H1 (cell line): ENCODE measurements around the gene MRPL17. TPM values are rescaled to one million over a fixed set of nuclear protein-coding genes. Genes with fewer than 3 reads are reported as not detected.

ENCODE experiments used
- CTCF ChIA-PET: fragments of 300-600 bp; sonication (Branson Sonifier 250); formaldehyde crosslinking; loops from one replicate; lab custom pipeline; 2021; ENCODE audit not compliant: partially characterized antibody; lab: Charles Lee
- POLR2A ChIA-PET: fragments of 300-600 bp; sonication (Branson Sonifier 250); formaldehyde crosslinking; loops from one replicate; lab custom pipeline; 2021; ENCODE audit warnings: inconsistent platforms; ENCODE audit not compliant: partially characterized antibody; lab: Charles Lee
- DNase-seq, 2 experiments: peaks; one replicate each; pipeline versions ENCODE4 v3.0.0 to v3.0.0-alpha.2; 2010 to 2022; ENCODE audit warnings: low spot score in 2 of 2, low read depth in 1 of 2, mixed read lengths in 1 of 2
- FAIRE-seq: peaks from 2 replicates; lab custom pipeline; 2011; peaks lifted over from hg19 to GRCh38; lab: Jason Lieb, UNC
- H2AFZ ChIP-seq: 2 replicates; pipeline ENCODE4 v1.8.1; 2012; ENCODE audit warnings: low read length, inconsistent platforms
- H2AK5ac ChIP-seq: 2 replicates; pipeline ENCODE4 v1.6.1; 2013; ENCODE audit warnings: low read depth, low read length
- H2BK120ac ChIP-seq: replicated peaks from 2 replicates; pipeline ENCODE3; 2013; ENCODE audit warnings: low read depth, low read length, inconsistent platforms
- H2BK12ac ChIP-seq: 2 replicates; pipeline ENCODE4 v1.6.1; 2013; ENCODE audit warnings: low read depth, low read length
- H2BK15ac ChIP-seq: 2 replicates; pipeline ENCODE4 v1.6.1; 2013; ENCODE audit warnings: low read length
- H2BK20ac ChIP-seq: 2 replicates; pipeline ENCODE4 v1.6.1; 2013; ENCODE audit warnings: low read length
- H2BK5ac ChIP-seq: 2 replicates; pipeline ENCODE4 v1.6.1; 2013; ENCODE audit warnings: low read depth, low read length
- H3K14ac ChIP-seq: 2 replicates; pipeline ENCODE4 v1.6.1; 2013; ENCODE audit warnings: inconsistent platforms; ENCODE audit not compliant: insufficient read length
- H3K18ac ChIP-seq: 2 replicates; pipeline ENCODE4 v1.6.1; 2013; ENCODE audit warnings: low read length; ENCODE audit errors: extremely low read depth
- H3K23ac ChIP-seq: 2 replicates; pipeline ENCODE4 v1.6.1; 2013; ENCODE audit warnings: inconsistent platforms; ENCODE audit not compliant: insufficient read length
- H3K23me2 ChIP-seq: 2 replicates; pipeline ENCODE4 v1.6.1; 2013; ENCODE audit warnings: low read depth, low read length
- H3K27ac ChIP-seq: 2 replicates; pipeline ENCODE4 v1.6.1; 2011; ENCODE audit warnings: low read depth, low read length, inconsistent platforms
- H3K27me3 ChIP-seq, 4 experiments: replicated peaks in 1 of 4; 1 replicate in 1 of 4; 2 replicates in 3 of 4; pipeline versions ENCODE4 v1.6.1 to v1.8.1; 2011 to 2013; ENCODE audit warnings: low read length in 3 of 4, mild to moderate bottlenecking in 3 of 4, inconsistent platforms in 2 of 4, mixed read lengths in 2 of 4, moderate library complexity in 1 of 4; ENCODE audit not compliant: control insufficient read depth in 3 of 4, insufficient read depth in 3 of 4; ENCODE audit errors: extremely low read depth in 1 of 4
- H3K36me3 ChIP-seq, 4 experiments: 2 replicates each; pipeline versions ENCODE4 v1.6.1 to v1.8.1; 2011 to 2013; ENCODE audit warnings: mild to moderate bottlenecking in 4 of 4, low read length in 3 of 4, moderate library complexity in 2 of 4, control low read depth in 1 of 4, inconsistent platforms in 1 of 4; ENCODE audit not compliant: insufficient read depth in 4 of 4, control insufficient read depth in 2 of 4
- H3K4ac ChIP-seq: replicated peaks from 2 replicates; pipeline ENCODE3; 2013; ENCODE audit warnings: low read length, low read depth, mixed read lengths, inconsistent platforms; ENCODE audit not compliant: insufficient read length
- H3K4me1 ChIP-seq, 4 experiments: replicated peaks in 1 of 4; 1 replicate in 1 of 4; 2 replicates in 3 of 4; pipeline versions ENCODE4 v1.6.1 to v1.8.1; 2011 to 2013; ENCODE audit warnings: low read length in 3 of 4, inconsistent platforms in 2 of 4, mixed read lengths in 1 of 4; ENCODE audit not compliant: insufficient read depth in 4 of 4, control insufficient read depth in 3 of 4
- H3K4me2 ChIP-seq, 2 experiments: 2 replicates each; pipeline versions ENCODE4 v1.6.1 to v1.8.1; 2011 to 2013; ENCODE audit warnings: low read depth in 2 of 2, low read length in 2 of 2, control low read depth in 1 of 2, inconsistent platforms in 1 of 2, mild to moderate bottlenecking in 1 of 2; ENCODE audit not compliant: insufficient read depth in 1 of 2
- H3K4me3 ChIP-seq, 4 experiments: fragments of 200-600, 300-600 bp in 1 of 4; sonication (generic), shearing (Covaris generic), sonication (Bioruptor Twin) in 1 of 4; 2 replicates each; pipeline versions ENCODE4 v1.5.1 to v1.8.1; 2011 to 2016; ENCODE audit warnings: low read length in 4 of 4, low read depth in 3 of 4, control low read depth in 2 of 4, inconsistent platforms in 2 of 4, mild to moderate bottlenecking in 2 of 4, mixed read lengths in 1 of 4, moderate library complexity in 1 of 4; ENCODE audit not compliant: insufficient read depth in 2 of 4; ENCODE audit errors: extremely low read depth in 1 of 4
- H3K56ac ChIP-seq: replicated peaks from 2 replicates; pipeline ENCODE3; 2013; ENCODE audit warnings: low read depth, mild to moderate bottlenecking, mixed read lengths, low read length, inconsistent platforms; ENCODE audit not compliant: insufficient read length
- H3K79me1 ChIP-seq: 2 replicates; pipeline ENCODE4 v1.6.1; 2013; ENCODE audit warnings: low read depth, low read length, control low read depth
- H3K79me2 ChIP-seq, 2 experiments: 2 replicates each; pipeline versions ENCODE4 v1.6.1 to v1.8.1; 2012 to 2013; ENCODE audit warnings: low read length in 2 of 2, mild to moderate bottlenecking in 2 of 2, inconsistent platforms in 1 of 2; ENCODE audit not compliant: insufficient read depth in 2 of 2, control insufficient read depth in 1 of 2
- H3K9ac ChIP-seq, 4 experiments: replicated peaks in 1 of 4; 1 replicate in 1 of 4; 2 replicates in 3 of 4; pipeline versions ENCODE4 v1.6.1 to v1.8.1; 2011 to 2013; ENCODE audit warnings: low read depth in 3 of 4, low read length in 3 of 4, control low read depth in 2 of 4, mild to moderate bottlenecking in 2 of 4, moderate library complexity in 2 of 4, inconsistent platforms in 1 of 4; ENCODE audit errors: extremely low read depth in 1 of 4
- H3K9me3 ChIP-seq, 2 experiments: 2 replicates each; pipeline versions ENCODE4 v1.6.1 to v1.8.1; 2012 to 2013; ENCODE audit warnings: mild to moderate bottlenecking in 2 of 2, moderate library complexity in 2 of 2, control low read depth in 1 of 2, inconsistent platforms in 1 of 2, low read depth in 1 of 2, low read length in 1 of 2, mixed read lengths in 1 of 2; ENCODE audit not compliant: insufficient read depth in 2 of 2
- H4K20me1 ChIP-seq, 2 experiments: replicated peaks in 1 of 2; 2 replicates each; pipeline versions ENCODE3 to v1.8.1; 2011 to 2013; ENCODE audit warnings: inconsistent platforms in 2 of 2, low read length in 2 of 2, mild to moderate bottlenecking in 1 of 2; ENCODE audit not compliant: insufficient read depth in 2 of 2, control insufficient read depth in 1 of 2
- H4K5ac ChIP-seq: 2 replicates; pipeline ENCODE4 v1.6.1; 2013; ENCODE audit warnings: low read length, low read depth, mixed read lengths, inconsistent platforms; ENCODE audit not compliant: insufficient read length
- H4K8ac ChIP-seq: 2 replicates; pipeline ENCODE4 v1.8.0; 2013; ENCODE audit warnings: mild to moderate bottlenecking, moderate library complexity, low read length, inconsistent platforms; ENCODE audit not compliant: insufficient read depth; ENCODE audit errors: extremely low read depth
- H4K91ac ChIP-seq: replicated peaks from 2 replicates; pipeline ENCODE3; 2013; ENCODE audit warnings: low read length, mixed read lengths, inconsistent platforms; ENCODE audit not compliant: insufficient read length
- EP300 ChIP-seq, 2 experiments: IDR thresholded peaks; 1 replicate in 1 of 2; 2 replicates in 1 of 2; pipeline ENCODE4 v1.6.1; 2011 to 2012; ENCODE audit warnings: low read depth in 2 of 2, low read length in 2 of 2, mild to moderate bottlenecking in 2 of 2, borderline replicate concordance in 1 of 2, inconsistent platforms in 1 of 2, moderate library complexity in 1 of 2
- GTF2F1 ChIP-seq: IDR thresholded peaks from 2 replicates; pipeline ENCODE4 v1.6.1; 2012; ENCODE audit warnings: low read depth, low read length, improper control_type of control experiment, borderline replicate concordance
- JUN ChIP-seq: IDR thresholded peaks from 2 replicates; pipeline ENCODE4 v1.6.1; 2011; ENCODE audit warnings: low read depth, mild to moderate bottlenecking, improper control_type of control experiment, low read length
- RAD21 ChIP-seq, 2 experiments: IDR thresholded peaks in 1 of 2; conservative IDR thresholded peaks in 1 of 2; 2 replicates each; pipeline ENCODE4 v1.6.1; 2011; ENCODE audit warnings: low read depth in 2 of 2, low read length in 2 of 2, improper control_type of control experiment in 1 of 2, inconsistent platforms in 1 of 2, mild to moderate bottlenecking in 1 of 2, moderate library complexity in 1 of 2
- SRF ChIP-seq: IDR thresholded peaks from 2 replicates; pipeline ENCODE4 v1.6.1; 2011; ENCODE audit warnings: mild to moderate bottlenecking, low read depth, low read length, moderate library complexity
- WGBS, 2 experiments: shearing (Covaris generic) in 1 of 2; methylation state at CpG; one replicate each; pipeline versions ENCODE4 v1.1.6 to v1.1.7; 2013 to 2015; ENCODE audit warnings: low lambda C conversion rate in 2 of 2, mixed read lengths in 2 of 2, inconsistent platforms in 1 of 2, low coverage in 1 of 2, missing lambda C conversion rate in 1 of 2; ENCODE audit not compliant: insufficient replicate concordance in 2 of 2, insufficient coverage in 1 of 2, insufficient read length in 1 of 2; ENCODE audit errors: extremely low coverage in 1 of 2, missing lambda C conversion rate in 1 of 2; 5-methylcytosine and 5-hydroxymethylcytosine counted together
- polyA plus RNA-seq, 7 experiments: library from polyadenylated mRNA; depleted of rRNA in 3 of 7; stranded (reverse) in 5 of 7; unstranded in 2 of 7; fragments of >200 nt in 5 of 7; fragments of 200-250 nt in 2 of 7; gene quantifications; 1 replicate in 5 of 7; 2 replicates in 1 of 7; 4 replicates in 1 of 7; pipeline versions ENCODE4 v1.2.1 to v1.2.3, GENCODE V29; 2011 to 2013; ENCODE audit warnings: missing spikeins in 2 of 7, mixed read lengths in 2 of 7
- total RNA-seq: library from RNA; stranded (reverse); fragmentation: NEBNext Ultra II Directional; extraction: Animal tissue kit (Norgen Biotek cat#: 25700); gene quantifications from 2 replicates; pipeline ENCODE4 v1.2.1, GENCODE V29; 2021
- TF ChIP-seq, protein P1 (sequence below): IDR thresholded peaks from 2 replicates; pipeline ENCODE4 v1.6.1; 2012; ENCODE audit warnings: inconsistent platforms

MRPL17 gene
- total and polyA plus RNA-seq, 2 of the 8 experiments (the other 6 are each of a cell fraction or from before 2014, with no cell fraction given), result 55.7 to 70.5 TPM

DNA sequence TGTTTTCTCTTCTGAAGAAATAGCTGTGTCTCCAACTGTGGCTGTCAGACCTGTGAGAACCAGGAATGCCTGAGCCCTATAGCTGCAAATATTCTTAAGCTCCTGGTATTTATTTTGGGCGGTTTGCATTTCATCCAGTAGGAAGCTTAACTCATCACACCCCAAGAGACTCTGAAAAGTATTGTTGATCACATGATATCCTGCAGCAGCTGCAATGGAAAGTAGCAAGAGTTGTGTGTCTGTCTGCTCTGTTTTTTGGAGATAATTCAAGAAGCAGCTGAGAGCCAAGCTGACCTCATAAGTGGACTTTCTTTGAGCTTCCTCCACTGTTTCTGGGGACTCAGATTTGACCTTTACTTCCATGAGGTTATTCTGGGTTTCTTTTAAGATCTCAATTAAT, 36.4 kb upstream of the MRPL17 start:
- no peak overlapping the region for H2BK20ac ChIP-seq
- ChIA-PET CTCF (interaction anchor here (0.6 to 3.5 kb wide), 4 partner anchors 9 to 1062 kb away, joined by 3 to 28 read pairs (median 9); no protein-coding TSS in a partner anchor), POLR2A (no interaction called here)
- H3K56ac ChIP-seq, result no peak overlapping the region
- DNase-seq, result no peak
- no peak overlapping the region for H3K4ac ChIP-seq
- no peak overlapping the region for H4K5ac ChIP-seq
- no peak overlapping the region for H2BK5ac ChIP-seq
- H3K27me3 ChIP-seq, result no peaks in the 10 kb centered on the region
- no peaks in the 10 kb centered on the region for H3K4me1 ChIP-seq
- TF ChIP-seq EP300 (IDR thresholded peaks at IDR 0.05; ENCODE audit: borderline replicate concordance in 1 of 2, low read depth in 2 of 2, low read length in 2 of 2) (no peak), GTF2F1 (no peak), RAD21 (IDR thresholded peaks at IDR 0.05 in 1 of 2, conservative IDR thresholded peaks at IDR 0.05 in 1 of 2; ENCODE audit: low read depth in 2 of 2, low read length in 2 of 2) (no peak), SRF (no peak), JUN (no peak)
- TF ChIP-seq, protein P1, sequence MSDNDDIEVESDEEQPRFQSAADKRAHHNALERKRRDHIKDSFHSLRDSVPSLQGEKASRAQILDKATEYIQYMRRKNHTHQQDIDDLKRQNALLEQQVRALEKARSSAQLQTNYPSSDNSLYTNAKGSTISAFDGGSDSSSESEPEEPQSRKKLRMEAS, result no peak
- H4K91ac ChIP-seq, result no peak overlapping the region
- H4K8ac ChIP-seq, result no peak overlapping the region
- peaks cover 4 to 10% of the 10 kb centered on the region in 2 experiments; a peak in 1 of 4 replicates for H3K9me3 ChIP-seq
- H3K27ac ChIP-seq, result no peak overlapping the region
- no peak overlapping the region for H2BK120ac ChIP-seq
- no peaks in the 10 kb centered on the region for H3K23me2 ChIP-seq
- FAIRE-seq, result no peak
- no peak overlapping the region for H3K4me3 ChIP-seq
- no peak overlapping the region for H2AK5ac ChIP-seq
- H3K14ac ChIP-seq, result no peak overlapping the region
- H4K20me1 ChIP-seq, result no peaks in the 10 kb centered on the region
- H3K79me1 ChIP-seq, result no peaks in the 10 kb centered on the region
- H2BK12ac ChIP-seq, result no peak overlapping the region
- 83% methylated on average over 1 of the region's 1 CpG; no CpG with 5 or more reads in 1 of the 2 experiments for WGBS, 2 experiments
- no peak overlapping the region for H2AFZ ChIP-seq
- H3K18ac ChIP-seq, result no peak overlapping the region
- no peak overlapping the region for H3K9ac ChIP-seq
- no peak overlapping the region for H3K4me2 ChIP-seq
- no peaks in the 10 kb centered on the region for H3K36me3 ChIP-seq
- no peak overlapping the region for H3K23ac ChIP-seq
- H3K79me2 ChIP-seq, result no peaks in the 10 kb centered on the region
- no peak overlapping the region for H2BK15ac ChIP-seq
